Smooth muscle cell (in vitro differentiated cells): ENCODE results near the gene SETD5. TPM values are rescaled to one million over a fixed set of nuclear protein-coding genes. Genes with fewer than 3 reads are reported as not detected.

Experiments used
- DNase-seq: peaks from one replicate; lab custom pipeline; 2025; ENCODE audit not compliant: unreplicated experiment; lab: John Stamatoyannopoulos, UW
- H2AFZ ChIP-seq: fragments of 200-600 bp; sonication (generic); 2 replicates; pipeline ENCODE4 v1.6.0; 2016; ENCODE audit warnings: antibody characterized with exemption, low read depth, mild to moderate bottlenecking
- H3F3A ChIP-seq: fragments of 200-600 bp; sonication (generic); 2 replicates; pipeline ENCODE4 v1.6.0; 2017; ENCODE audit warnings: antibody characterized with exemption, low read depth
- H3K27ac ChIP-seq: fragments of 200-600 bp; sonication (generic); 2 replicates; pipeline ENCODE4 v1.5.1; 2016; ENCODE audit warnings: low read depth, mild to moderate bottlenecking
- H3K27me3 ChIP-seq: fragments of 200-600 bp; sonication (generic); 2 replicates; pipeline ENCODE4 v1.6.1; 2016; ENCODE audit warnings: low read depth, mild to moderate bottlenecking
- H3K36me3 ChIP-seq: fragments of 200-600 bp; sonication (generic); 2 replicates; pipeline ENCODE4 v1.5.1; 2016; ENCODE audit warnings: low read depth
- H3K4me1 ChIP-seq: fragments of 200-600 bp; sonication (generic); 2 replicates; pipeline ENCODE4 v1.5.1; 2016; ENCODE audit warnings: low read depth
- H3K4me2 ChIP-seq: fragments of 200-600 bp; sonication (generic); 2 replicates; pipeline ENCODE4 v1.6.0; 2016; ENCODE audit warnings: mild to moderate bottlenecking
- H3K4me3 ChIP-seq: fragments of 200-600 bp; sonication (generic); 2 replicates; pipeline ENCODE4 v1.5.1; 2016; ENCODE audit warnings: mild to moderate bottlenecking
- H3K79me2 ChIP-seq: fragments of 200-600 bp; sonication (generic); 2 replicates; pipeline ENCODE4 v1.6.0; 2016; ENCODE audit warnings: low read depth, mild to moderate bottlenecking
- H3K9ac ChIP-seq: fragments of 200-600 bp; sonication (generic); 2 replicates; pipeline ENCODE4 v1.6.0; 2016; ENCODE audit warnings: low read depth
- H3K9me3 ChIP-seq: fragments of 200-600 bp; sonication (generic); replicated peaks from 2 replicates; pipeline ENCODE4 v1.5.1; 2016; ENCODE audit warnings: low read depth
- H4K20me1 ChIP-seq: fragments of 200-600 bp; sonication (generic); 2 replicates; pipeline ENCODE4 v1.6.0; 2016; ENCODE audit warnings: low read depth
- CTCF ChIP-seq: fragments of 200-600 bp; sonication (generic); IDR thresholded peaks from 2 replicates; pipeline ENCODE4 v1.5.1; 2017; ENCODE audit warnings: borderline replicate concordance, mild to moderate bottlenecking, antibody characterized with exemption; ENCODE audit not compliant: insufficient read depth, poor library complexity, severe bottlenecking
- WGBS: methylation state at CpG from one replicate; pipeline ENCODE4 v1.1.7; 2016; ENCODE audit warnings: low lambda C conversion rate; 5-methylcytosine and 5-hydroxymethylcytosine counted together
- polyA plus RNA-seq: library from polyadenylated mRNA; unstranded; fragments of >200 nt; fragmentation: Nextera tagmentation; extraction: Ambion mirVana; gene quantifications from 2 replicates; pipeline ENCODE4 v1.2.1, GENCODE V29; 2016
- total RNA-seq: library from RNA; depleted of rRNA; stranded (reverse); fragments of >200 nt; gene quantifications from 2 replicates; pipeline ENCODE4 v1.2.3, GENCODE V29; 2014

The SETD5 gene
- total and polyA plus RNA-seq, 2 experiments from 2014 or later = 122 to 134 TPM

DNA sequence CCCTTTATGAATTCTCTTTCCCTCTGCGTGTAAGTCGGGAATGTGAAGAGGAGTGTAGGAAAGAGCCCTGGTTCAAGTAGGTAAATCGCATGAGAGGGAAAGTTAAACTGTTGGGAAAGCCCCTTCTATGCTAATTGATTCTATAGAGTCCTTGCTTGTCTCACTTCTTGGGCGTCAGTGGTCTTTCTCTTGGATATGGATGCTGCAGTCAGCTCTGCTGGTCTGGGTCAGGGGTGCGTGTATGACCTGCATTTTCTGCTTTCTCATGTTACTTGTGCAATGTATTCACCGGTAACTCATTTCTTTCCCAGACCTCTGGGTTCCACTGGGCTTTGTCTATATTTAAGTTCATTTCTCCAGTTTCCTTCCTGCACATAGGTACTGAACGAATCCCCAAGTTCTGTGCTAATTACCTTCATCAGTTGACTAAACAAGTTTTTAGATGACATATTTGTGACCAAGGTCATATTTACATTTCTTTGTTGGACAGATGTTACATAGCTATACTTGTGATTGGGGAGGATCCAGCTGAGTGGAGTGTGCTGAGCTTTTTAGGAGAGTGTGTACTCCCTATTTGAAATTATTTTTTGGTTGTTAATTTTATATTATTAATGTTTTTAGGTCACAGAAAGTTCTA lies 1.4 kb downstream of the SETD5 start:
- no peaks in the 10 kb centered on the region for H3K27me3 ChIP-seq
- H3K4me1 ChIP-seq = peaks cover 62% of the 10 kb centered on the region
- no peak for TF ChIP-seq CTCF
- H3K27ac ChIP-seq = peak overlapping the region; percentile 100
- no peak overlapping the region for H2AFZ ChIP-seq
- no peaks in the 10 kb centered on the region for H3K9me3 ChIP-seq
- peaks cover 25% of the 10 kb centered on the region for H3F3A ChIP-seq
- H3K36me3 ChIP-seq = no peaks in the 10 kb centered on the region
- peak overlapping the region; percentile 92 for H3K4me2 ChIP-seq
- H3K79me2 ChIP-seq = peaks cover 84% of the 10 kb centered on the region
- H3K9ac ChIP-seq = peak overlapping the region; percentile 100
- H3K4me3 ChIP-seq = peak overlapping the region; percentile 94
- H4K20me1 ChIP-seq = peaks cover 79% of the 10 kb centered on the region
- no peak for DNase-seq
- 1% methylated on average over 7 of the region's 7 CpGs for WGBS

- Histone ChIP-seq H3K27ac (peak overlapping the region; percentile 100), H3K9me3 (no peaks in the 10 kb centered on the region), H3K4me1 (peaks cover 62% of the 10 kb centered on the region), H3F3A (peaks cover 25% of the 10 kb centered on the region), H3K27me3 (no peaks in the 10 kb centered on the region), H3K4me2 (peak overlapping the region; percentile 92), H3K79me2 (peaks cover 84% of the 10 kb centered on the region), H4K20me1 (peaks cover 79% of the 10 kb centered on the region), H3K36me3 (no peaks in the 10 kb centered on the region), H2AFZ (no peak overlapping the region), H3K4me3 (peak overlapping the region; percentile 94), H3K9ac (peak overlapping the region; percentile 100)
- no peak for DNase-seq
- TF ChIP-seq CTCF = no peak
- WGBS = 0% methylated on average over 2 of the region's 2 CpGs
These were observed 1.9 kb downstream of the SETD5 start for GRCh38 chr3:9399337-9399703.

- H3K9ac ChIP-seq = peak overlapping the region; percentile 100
- H2AFZ ChIP-seq = no peak overlapping the region
- H3K4me2 ChIP-seq = peak overlapping the region; percentile 92
- DNase-seq = no peak
- H3K9me3 ChIP-seq = no peaks in the 10 kb centered on the region
- H3K4me1 ChIP-seq = peaks cover 62% of the 10 kb centered on the region
- H3K36me3 ChIP-seq = no peaks in the 10 kb centered on the region
- 0% methylated on average over 3 of the region's 3 CpGs for whole genome bisulfite sequencing
- peaks cover 79% of the 10 kb centered on the region for H4K20me1 ChIP-seq
- H3K4me3 ChIP-seq = peak overlapping the region; percentile 94
- peak overlapping the region; percentile 100 for H3K27ac ChIP-seq
- no peaks in the 10 kb centered on the region for H3K27me3 ChIP-seq
- TF ChIP-seq CTCF = no peak
- peaks cover 84% of the 10 kb centered on the region for H3K79me2 ChIP-seq
- peaks cover 25% of the 10 kb centered on the region for H3F3A ChIP-seq
These were observed 2.3 kb downstream of the SETD5 start for GRCh38 chr3:9399746-9400145.

- H3K4me2 ChIP-seq = peak overlapping the region; percentile 92
- peaks cover 62% of the 10 kb centered on the region for H3K4me1 ChIP-seq
- H3K36me3 ChIP-seq = no peaks in the 10 kb centered on the region
- peak overlapping the region; percentile 94 for H3K4me3 ChIP-seq
- H3K9ac ChIP-seq = peak overlapping the region; percentile 100
- H2AFZ ChIP-seq = no peak overlapping the region
- H3K79me2 ChIP-seq = peaks cover 84% of the 10 kb centered on the region
- peak overlapping the region; percentile 100 for H3K27ac ChIP-seq
- WGBS = 25% methylated on average over 3 of the region's 3 CpGs
- no peaks in the 10 kb centered on the region for H3K9me3 ChIP-seq
- no peaks in the 10 kb centered on the region for H3K27me3 ChIP-seq
- H3F3A ChIP-seq = peaks cover 20% of the 10 kb centered on the region
- H4K20me1 ChIP-seq = peaks cover 79% of the 10 kb centered on the region
- DNase-seq = no peak
- no peak for TF ChIP-seq CTCF
These were observed 3.2 kb downstream of the SETD5 start for GRCh38 chr3:9400616-9401015.
